HCT116 (cell line): ENCODE measurements around the gene C5orf22. TPM values are rescaled to one million over a fixed set of nuclear protein-coding genes. Genes with fewer than 3 reads are reported as not detected.

ENCODE experiments used
- ATAC-seq: fragments of 200-7000 bp; cut with Tn5 transposase; 2 replicates; pipeline ENCODE4 v1.9.1; 2020; ENCODE audit warnings: mild to moderate bottlenecking, moderate library complexity
- BruUV-seq: library from RNA; stranded (reverse); fragments of 400-500 nt; replicated peaks from 2 replicates; lab custom pipeline; 2021; lab: Mats Ljungman, UMichigan
- CTCF ChIA-PET: fragments of 300-600 bp; sonication (Branson Sonifier 250); formaldehyde crosslinking; loops from one replicate; lab custom pipeline; 2021; ENCODE audit warnings: antibody characterized with exemption; lab: Charles Lee
- POLR2A ChIA-PET: fragments of 300-600, 350-600 bp; sonication (Branson Sonifier 250); formaldehyde crosslinking; loops from one replicate; lab custom pipeline; 2021; ENCODE audit warnings: antibody characterized with exemption; lab: Charles Lee
- RAD21 ChIA-PET, 2 experiments: fragments of 300-600 bp; sonication (Branson Sonifier 250); formaldehyde crosslinking; loops; one replicate each; lab custom pipeline; 2023; ENCODE audit warnings: low total read pairs in 2 of 2; ENCODE audit not compliant: uncharacterized antibody in 2 of 2, unreplicated experiment in 2 of 2, low non-redundant PET in 1 of 2; lab: Charles Lee
- DNase-seq: peaks from one replicate; pipeline ENCODE4 v3.0.0-alpha.2; 2010; ENCODE audit warnings: low read depth, low spot score
- H2AFZ ChIP-seq: fragments of 200-600 bp; shearing (Covaris generic), sonication (generic); 2 replicates; pipeline ENCODE4 v1.6.1; 2017; ENCODE audit warnings: low read depth, mixed run types, mixed read lengths, antibody characterized with exemption, low read length; ENCODE audit not compliant: poor library complexity, severe bottlenecking
- H3K27ac ChIP-seq: 2 replicates; pipeline ENCODE4 v1.5.1; 2012; ENCODE audit warnings: low read depth, low read length
- H3K27me3 ChIP-seq: fragments of 200-600 bp; sonication (generic); 2 replicates; pipeline ENCODE4 v1.6.1; 2016; ENCODE audit warnings: mixed run types, low read length, mixed read lengths; ENCODE audit not compliant: insufficient read depth
- H3K36me3 ChIP-seq, 2 experiments: fragments of 200-500 bp in 1 of 2; fragments of 200-600 bp in 1 of 2; sonication (Bioruptor generic) in 1 of 2; sonication (generic) in 1 of 2; 2 replicates each; pipeline versions ENCODE4 v1.5.1 to v1.6.1; 2014 to 2016; ENCODE audit warnings: low read length in 2 of 2, inconsistent platforms in 1 of 2, mixed read lengths in 1 of 2, mixed run types in 1 of 2; ENCODE audit not compliant: insufficient read depth in 2 of 2, control insufficient read depth in 1 of 2
- H3K4me1 ChIP-seq, 2 experiments: fragments of 200-600 bp in 1 of 2; sonication (generic) in 1 of 2; 2 replicates each; pipeline versions ENCODE4 v1.5.1 to v1.6.1; 2012 to 2017; ENCODE audit warnings: low read length in 2 of 2, inconsistent platforms in 1 of 2, mild to moderate bottlenecking in 1 of 2, mixed read lengths in 1 of 2, mixed run types in 1 of 2, moderate library complexity in 1 of 2; ENCODE audit not compliant: insufficient read depth in 2 of 2, control insufficient read depth in 1 of 2
- H3K4me2 ChIP-seq: fragments of 200-600 bp; sonication (generic); 2 replicates; pipeline ENCODE4 v1.6.1; 2017; ENCODE audit warnings: mixed run types, low read length, mixed read lengths
- H3K4me3 ChIP-seq, 2 experiments: fragments of 200-600 bp in 1 of 2; sonication (generic) in 1 of 2; replicated peaks in 1 of 2; 2 replicates each; pipeline ENCODE4 v1.5.1; 2011 to 2016; ENCODE audit warnings: low read length in 2 of 2, control low read depth in 1 of 2, low read depth in 1 of 2, mild to moderate bottlenecking in 1 of 2, mixed read lengths in 1 of 2, mixed run types in 1 of 2
- H3K79me2 ChIP-seq: fragments of 200-600 bp; sonication (generic); 2 replicates; pipeline ENCODE4 v1.6.1; 2017; ENCODE audit warnings: mild to moderate bottlenecking, mixed run types, low read length, moderate library complexity, mixed read lengths; ENCODE audit not compliant: insufficient read depth
- H3K9ac ChIP-seq: fragments of 200-600 bp; sonication (generic); 2 replicates; pipeline ENCODE4 v1.6.1; 2016; ENCODE audit warnings: low read length, mixed read lengths
- H3K9me2 ChIP-seq: fragments of 200-600 bp; sonication (generic), shearing (Covaris generic); 2 replicates; pipeline ENCODE4 v1.6.1; 2017; ENCODE audit warnings: mixed run types, mild to moderate bottlenecking, moderate library complexity; ENCODE audit not compliant: insufficient read depth
- H3K9me3 ChIP-seq, 2 experiments: fragments of 200-500 bp in 1 of 2; fragments of 200-600 bp in 1 of 2; sonication (Bioruptor generic) in 1 of 2; sonication (generic) in 1 of 2; 2 replicates each; pipeline ENCODE4 v1.6.1; 2014 to 2017; ENCODE audit warnings: low read length in 2 of 2, mixed read lengths in 2 of 2, inconsistent platforms in 1 of 2, low read depth in 1 of 2, mild to moderate bottlenecking in 1 of 2, mixed run types in 1 of 2, moderate library complexity in 1 of 2; ENCODE audit not compliant: control insufficient read depth in 1 of 2, insufficient read depth in 1 of 2
- H4K20me1 ChIP-seq: fragments of 200-600 bp; sonication (generic), shearing (Covaris generic); 2 replicates; pipeline ENCODE4 v1.6.1; 2017; ENCODE audit warnings: mixed run types, mild to moderate bottlenecking, moderate library complexity; ENCODE audit not compliant: insufficient read depth
- CEBPB ChIP-seq: IDR thresholded peaks from 2 replicates; pipeline ENCODE4 v1.6.1; 2012; ENCODE audit warnings: low read depth
- ELF1 ChIP-seq: IDR thresholded peaks from 2 replicates; pipeline ENCODE4 v1.6.1; 2012; ENCODE audit warnings: low read depth, borderline replicate concordance
- EZH2 ChIP-seq: fragments of 200-600 bp; sonication (generic); IDR thresholded peaks from 2 replicates; pipeline ENCODE4 v1.6.1; 2017; ENCODE audit warnings: antibody characterized with exemption, mixed run types
- POLR2A ChIP-seq: IDR thresholded peaks from 2 replicates; pipeline ENCODE4 v1.7.0; 2011; ENCODE audit warnings: borderline replicate concordance; ENCODE audit not compliant: insufficient read depth, insufficient read length; ENCODE audit errors: extremely low read depth
- RAD21 ChIP-seq: IDR thresholded peaks from 2 replicates; pipeline ENCODE4 v1.6.1; 2012; ENCODE audit warnings: low read depth, mild to moderate bottlenecking
- SIN3A ChIP-seq: IDR thresholded peaks from 2 replicates; pipeline ENCODE4 v1.6.1; 2012; ENCODE audit warnings: low read depth
- TCF7L2 ChIP-seq: IDR thresholded peaks from 2 replicates; pipeline ENCODE4 v1.7.0; 2011; ENCODE audit warnings: borderline replicate concordance, inconsistent platforms; ENCODE audit not compliant: insufficient read depth, insufficient read length; ENCODE audit errors: extremely low read depth
- YY1 ChIP-seq: IDR thresholded peaks from 2 replicates; pipeline ENCODE4 v1.6.1; 2011; ENCODE audit warnings: low read length, low read depth, moderate library complexity, mild to moderate bottlenecking; ENCODE audit not compliant: insufficient replicate concordance; ENCODE audit errors: extremely low read depth
- intact Hi-C: fragments of 100-400 bp; cut with micrococcal nuclease; formaldehyde crosslinking; loops from 2 replicates; pipeline ENCODE4 v1.10.0; 2022
- total RNA-seq: library from RNA; stranded (reverse); gene quantifications from one replicate; pipeline ENCODE4 v1.2.1, GENCODE V29; 2021; ENCODE audit not compliant: unreplicated experiment

The C5orf22 gene
- total RNA-seq, 1 experiment from 2014 or later, result 22.9 TPM

DNA sequence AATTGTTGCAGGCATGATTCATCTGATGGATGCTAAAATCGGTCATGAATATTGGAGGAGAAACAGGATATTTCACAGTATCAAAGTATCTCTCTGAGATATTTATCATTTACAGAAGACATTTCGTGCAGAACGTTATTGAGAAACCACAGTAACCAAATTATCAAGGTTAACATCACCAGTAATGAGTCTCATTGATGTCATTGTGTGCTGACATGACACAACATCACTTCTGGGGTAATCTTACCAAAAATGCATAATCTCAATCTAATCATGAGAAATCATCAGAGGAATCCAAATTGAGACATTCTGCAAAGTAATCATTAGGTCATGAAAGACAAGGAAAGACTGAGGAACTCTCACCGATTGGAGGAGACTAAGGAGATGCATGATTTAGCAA lies 42.7 kb downstream of the C5orf22 start:
- TF ChIP-seq SIN3A (no peak), POLR2A (no peak), ELF1 (no peak), YY1 (no peak), RAD21 (no peak)
- TF ChIP-seq, all 23 proteins: peak for 0
- H3K4me3 ChIP-seq, result no peak overlapping the region
- ATAC-seq, result no peak
- no peak overlapping the region for H2AFZ ChIP-seq
- ChIA-PET RAD21 (no interaction called here), CTCF (no interaction called here), POLR2A (no interaction called here)
- intact Hi-C loops, result no loop called here
- H3K27me3 ChIP-seq, result peaks cover 8% of the 10 kb centered on the region
- H3K9me3 ChIP-seq, result no peaks in the 10 kb centered on the region
- H3K4me1 ChIP-seq, result no peaks in the 10 kb centered on the region
- H3K9ac ChIP-seq, result no peak overlapping the region
- DNase-seq, result no peak
- BruUV-seq, result no TSS peak
- H3K9me2 ChIP-seq, result no peaks in the 10 kb centered on the region
- H3K79me2 ChIP-seq, result no peaks in the 10 kb centered on the region
- no peak overlapping the region for H3K27ac ChIP-seq
- no peak overlapping the region for H3K4me2 ChIP-seq
- no peaks in the 10 kb centered on the region for H3K36me3 ChIP-seq
- H4K20me1 ChIP-seq, result no peaks in the 10 kb centered on the region

GRCh38 chr5:31577438-31577837 lies 45.3 kb downstream of the C5orf22 start:
- ATAC-seq (no peak), DNase-seq (no peak)
- H3K27ac ChIP-seq, result no peak overlapping the region
- TF ChIP-seq EZH2 (no peak), TCF7L2 (no peak), ELF1 (no peak), POLR2A (no peak), CEBPB (no peak)
- CTCF ChIA-PET, result no interaction called here
- no peaks in the 10 kb centered on the region for H3K79me2 ChIP-seq
- RAD21 ChIA-PET, result no interaction called here
- no peaks in the 10 kb centered on the region for H3K36me3 ChIP-seq
- no peak overlapping the region for H3K4me2 ChIP-seq
- H3K4me3 ChIP-seq, result no peak overlapping the region
- POLR2A ChIA-PET, result interaction anchor here (0.7 kb wide), 1 partner anchor 552 kb away, joined by 3 read pairs; no protein-coding TSS in a partner anchor
- no TSS peak for BruUV-seq
- H3K9ac ChIP-seq, result no peak overlapping the region
- no peaks in the 10 kb centered on the region for H3K9me2 ChIP-seq
- no peaks in the 10 kb centered on the region for H3K4me1 ChIP-seq
- intact Hi-C loops, result no loop called here
- H4K20me1 ChIP-seq, result no peaks in the 10 kb centered on the region
- H3K27me3 ChIP-seq, result peaks cover 8% of the 10 kb centered on the region
- H2AFZ ChIP-seq, result no peak overlapping the region
- H3K9me3 ChIP-seq, result no peaks in the 10 kb centered on the region
